ENCODE results near the gene SPATS2.

SPATS2 gene

GRCh38 chr12:49541911-49542505 lies 174.7 kb downstream of the SPATS2 start:
- no peak overlapping the region for H3K4me3 ChIP-seq (ENCODE audit: low read length)
- TF ChIP-seq, protein P1, sequence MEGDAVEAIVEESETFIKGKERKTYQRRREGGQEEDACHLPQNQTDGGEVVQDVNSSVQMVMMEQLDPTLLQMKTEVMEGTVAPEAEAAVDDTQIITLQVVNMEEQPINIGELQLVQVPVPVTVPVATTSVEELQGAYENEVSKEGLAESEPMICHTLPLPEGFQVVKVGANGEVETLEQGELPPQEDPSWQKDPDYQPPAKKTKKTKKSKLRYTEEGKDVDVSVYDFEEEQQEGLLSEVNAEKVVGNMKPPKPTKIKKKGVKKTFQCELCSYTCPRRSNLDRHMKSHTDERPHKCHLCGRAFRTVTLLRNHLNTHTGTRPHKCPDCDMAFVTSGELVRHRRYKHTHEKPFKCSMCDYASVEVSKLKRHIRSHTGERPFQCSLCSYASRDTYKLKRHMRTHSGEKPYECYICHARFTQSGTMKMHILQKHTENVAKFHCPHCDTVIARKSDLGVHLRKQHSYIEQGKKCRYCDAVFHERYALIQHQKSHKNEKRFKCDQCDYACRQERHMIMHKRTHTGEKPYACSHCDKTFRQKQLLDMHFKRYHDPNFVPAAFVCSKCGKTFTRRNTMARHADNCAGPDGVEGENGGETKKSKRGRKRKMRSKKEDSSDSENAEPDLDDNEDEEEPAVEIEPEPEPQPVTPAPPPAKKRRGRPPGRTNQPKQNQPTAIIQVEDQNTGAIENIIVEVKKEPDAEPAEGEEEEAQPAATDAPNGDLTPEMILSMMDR (IDR thresholded peaks at IDR 0.05; ENCODE audit: insufficient read depth, low read depth, low read length, missing control alignments): no peak
- DNase-seq (ENCODE audit: low read depth): no peak

DNA sequence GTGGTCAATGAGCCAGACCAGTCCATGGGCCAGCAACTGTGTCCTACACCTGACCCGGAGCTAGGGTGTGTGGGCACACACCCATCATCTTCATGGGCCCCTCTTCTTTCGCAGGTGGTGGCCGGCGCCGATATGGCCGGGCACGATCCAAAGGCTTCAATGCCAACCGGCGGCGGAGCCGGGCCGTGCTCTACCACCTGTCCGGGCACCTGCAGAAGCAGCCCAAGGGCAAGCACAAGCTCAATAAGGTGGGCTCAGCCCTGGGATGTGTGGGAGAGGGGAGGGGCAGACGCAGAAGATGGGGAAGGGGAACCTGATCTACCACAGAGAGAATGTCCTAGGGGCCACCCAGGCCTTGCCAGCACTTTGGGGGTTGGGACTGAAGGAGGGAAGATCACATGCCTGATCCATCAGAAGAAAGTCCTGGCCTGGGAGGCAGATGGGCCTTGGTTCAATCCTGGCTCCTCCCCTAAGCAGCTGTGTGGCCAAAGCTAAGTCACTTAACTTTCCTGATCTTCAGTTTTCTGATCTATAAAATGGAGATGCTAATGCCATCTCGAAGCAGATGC lies 175.4 kb downstream of the SPATS2 start:
- TF ChIP-seq, protein P1 (IDR thresholded peaks at IDR 0.05; ENCODE audit: insufficient read depth, low read depth, low read length, missing control alignments): no peak
- no peak overlapping the region for H3K4me3 ChIP-seq (ENCODE audit: low read length)
- DNase-seq (ENCODE audit: low read depth): no peak

DNA sequence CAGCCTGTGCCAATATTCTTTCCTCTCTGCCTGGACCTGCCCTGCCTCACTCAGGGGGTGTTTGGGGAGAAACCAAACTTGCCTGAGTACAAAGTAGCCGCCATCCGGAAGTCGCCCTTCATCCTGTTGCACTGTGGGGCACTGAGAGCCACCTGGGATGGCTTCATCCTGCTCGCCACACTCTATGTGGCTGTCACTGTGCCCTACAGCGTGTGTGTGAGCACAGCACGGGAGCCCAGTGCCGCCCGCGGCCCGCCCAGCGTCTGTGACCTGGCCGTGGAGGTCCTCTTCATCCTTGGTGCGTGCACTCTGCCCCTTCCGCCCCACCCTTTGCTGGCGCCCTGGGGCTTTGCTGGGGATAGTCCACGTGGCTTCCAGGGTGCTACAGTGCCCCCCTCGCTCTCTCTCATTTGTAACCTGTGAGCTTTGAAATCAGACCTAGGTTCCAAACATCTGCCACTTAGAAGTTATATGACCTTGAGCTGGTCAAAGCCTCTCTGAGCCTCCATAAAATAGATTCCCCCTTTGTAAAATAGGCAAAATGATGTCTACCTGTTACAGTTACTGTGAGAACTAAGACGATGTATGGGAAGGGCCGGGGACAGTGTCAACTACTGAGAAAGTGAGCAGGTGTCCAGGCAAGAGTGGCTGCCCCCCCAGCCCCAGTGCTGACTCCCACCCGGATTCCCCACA lies 176.1 kb downstream of the SPATS2 start:
- TF ChIP-seq, protein P1 (IDR thresholded peaks at IDR 0.05; ENCODE audit: insufficient read depth, low read depth, low read length, missing control alignments): no peak
- no peak overlapping the region for H3K4me3 ChIP-seq (ENCODE audit: low read length)
- no peak for DNase-seq (ENCODE audit: low read depth)

- no peak overlapping the region for H3K4me3 ChIP-seq (ENCODE audit: low read length)
- TF ChIP-seq, protein P1 (IDR thresholded peaks at IDR 0.05; ENCODE audit: insufficient read depth, low read depth, low read length, missing control alignments): no peak
- DNase-seq (ENCODE audit: low read depth): no peak
Observed at GRCh38 chr12:49543914-49544815, 176.9 kb downstream of the SPATS2 start.

GRCh38 chr12:49545815-49546214 lies 178.6 kb downstream of the SPATS2 start:
- TF ChIP-seq, protein P1 (IDR thresholded peaks at IDR 0.05; ENCODE audit: insufficient read depth, low read depth, low read length, missing control alignments): no peak
- no peak for DNase-seq (ENCODE audit: low read depth)
- H3K4me3 ChIP-seq (ENCODE audit: low read length): no peak overlapping the region

GRCh38 chr12:49546481-49546880 lies 179.2 kb downstream of the SPATS2 start:
- H3K4me3 ChIP-seq (ENCODE audit: low read length): no peak overlapping the region
- TF ChIP-seq, protein P1 (IDR thresholded peaks at IDR 0.05; ENCODE audit: insufficient read depth, low read depth, low read length, missing control alignments): no peak
- no peak for DNase-seq (ENCODE audit: low read depth)
